Liver (tissue), 9 donors: Measurements from ENCODE around the gene VPS11. TPM values are rescaled to one million over a fixed set of nuclear protein-coding genes. Genes with fewer than 3 reads are reported as not detected.

Experiments
- DNase-seq: peaks from one replicate; pipeline ENCODE4 v3.0.0-alpha.2; 2017; ENCODE audit warnings: low spot score
- H3K27ac ChIP-seq, 2 donors: one replicate each; pipeline ENCODE4 v1.7.0; 2013; ENCODE audit warnings: inconsistent platforms in 2 of 2, low read length in 2 of 2, control low read depth in 1 of 2, low read depth in 1 of 2, mild to moderate bottlenecking in 1 of 2
- H3K27me3 ChIP-seq, 4 donors: one replicate each; pipeline versions ENCODE4 v1.6.1 to v1.7.0; 2013; ENCODE audit warnings: low read length in 3 of 4, inconsistent platforms in 1 of 4, mild to moderate bottlenecking in 1 of 4, moderate library complexity in 1 of 4; ENCODE audit not compliant: control insufficient read depth in 4 of 4, insufficient read depth in 4 of 4
- H3K36me3 ChIP-seq, 4 donors: one replicate each; pipeline versions ENCODE4 v1.6.1 to v1.7.0; 2013; ENCODE audit warnings: low read length in 3 of 4, mild to moderate bottlenecking in 3 of 4, low read depth in 1 of 4, moderate library complexity in 1 of 4; ENCODE audit not compliant: control insufficient read depth in 4 of 4, insufficient read depth in 3 of 4
- H3K4me1 ChIP-seq, 4 donors: one replicate each; pipeline versions ENCODE4 v1.6.1 to v1.7.0; 2013; ENCODE audit warnings: low read length in 3 of 4, mild to moderate bottlenecking in 3 of 4, moderate library complexity in 1 of 4; ENCODE audit not compliant: control insufficient read depth in 4 of 4, insufficient read depth in 4 of 4
- H3K4me3 ChIP-seq, 3 donors: one replicate each; pipeline versions ENCODE4 v1.6.1 to v1.7.0; 2013; ENCODE audit warnings: low read length in 3 of 3, control low read depth in 1 of 3, low read depth in 1 of 3, mild to moderate bottlenecking in 1 of 3
- H3K9ac ChIP-seq, 2 donors: one replicate each; pipeline ENCODE4 v1.7.0; 2013; ENCODE audit warnings: low read length in 2 of 2, mild to moderate bottlenecking in 2 of 2, moderate library complexity in 2 of 2, control low read depth in 1 of 2, low read depth in 1 of 2
- H3K9me3 ChIP-seq, 4 donors: one replicate each; pipeline versions ENCODE4 v1.6.1 to v1.7.0; 2013; ENCODE audit warnings: low read length in 3 of 4; ENCODE audit not compliant: control insufficient read depth in 4 of 4
- CTCF ChIP-seq: fragments of 150-350 bp; IDR thresholded peaks from 2 replicates; pipeline ENCODE4 v1.5.1; 2017; ENCODE audit warnings: improper control_type of control experiment, low read depth, low read length; ENCODE audit not compliant: missing input control
- EGR1 ChIP-seq, 2 donors: IDR thresholded peaks; 2 replicates each; pipeline ENCODE4 v1.6.1; 2016 to 2018; ENCODE audit warnings: antibody characterized with exemption in 2 of 2, low read depth in 2 of 2
- FOXA1 ChIP-seq: IDR thresholded peaks from 2 replicates; pipeline ENCODE4 v1.6.1; 2016; ENCODE audit warnings: antibody characterized with exemption
- FOXA2 ChIP-seq: IDR thresholded peaks from 2 replicates; pipeline ENCODE4 v1.6.1; 2016; ENCODE audit warnings: antibody characterized with exemption
- HNF4A ChIP-seq, 2 donors: conservative IDR thresholded peaks; 2 replicates each; pipeline ENCODE4 v1.6.1; 2016; ENCODE audit warnings: antibody characterized with exemption in 2 of 2, mild to moderate bottlenecking in 2 of 2
- HNF4G ChIP-seq: IDR thresholded peaks from 2 replicates; pipeline ENCODE4 v1.6.1; 2016; ENCODE audit warnings: antibody characterized with exemption
- JUND ChIP-seq, 2 donors: IDR thresholded peaks; 2 replicates each; pipeline ENCODE4 v1.6.1; 2016; ENCODE audit warnings: antibody characterized with exemption in 2 of 2
- MAX ChIP-seq: IDR thresholded peaks from 2 replicates; pipeline ENCODE4 v1.6.1; 2016; ENCODE audit warnings: antibody characterized with exemption
- RXRA ChIP-seq, 2 donors: IDR thresholded peaks; 2 replicates each; pipeline ENCODE4 v1.6.1; 2017 to 2018; ENCODE audit warnings: antibody characterized with exemption in 2 of 2, mild to moderate bottlenecking in 1 of 2
- SP1 ChIP-seq: IDR thresholded peaks from 2 replicates; pipeline ENCODE4 v1.6.1; 2018; ENCODE audit warnings: antibody characterized with exemption, mild to moderate bottlenecking
- TAF1 ChIP-seq: conservative IDR thresholded peaks from 2 replicates; pipeline ENCODE4 v1.6.1; 2016; ENCODE audit warnings: antibody characterized with exemption, mild to moderate bottlenecking
- YY1 ChIP-seq: IDR thresholded peaks from 2 replicates; pipeline ENCODE4 v1.6.1; 2016; ENCODE audit warnings: antibody characterized with exemption, mild to moderate bottlenecking
- WGBS: extraction: QIAGEN DNeasy Blood & Tissue Kit; methylation state at CpG from one replicate; pipeline ENCODE4 v1.1.7; 2013; 5-methylcytosine and 5-hydroxymethylcytosine counted together
- polyA plus RNA-seq, 2 donors: library from polyadenylated mRNA; stranded (reverse) in 1 of 2; unstranded in 1 of 2; fragments of 200-250 nt in 1 of 2; fragments of >200 nt in 1 of 2; fragmentation: Nextera tagmentation in 1 of 2; extraction: Ambion mirVana in 1 of 2; gene quantifications; one replicate each; pipeline versions ENCODE4 v1.2.1 to v1.2.3, GENCODE V29; 2013 to 2015
- total RNA-seq, 2 donors: library from RNA; depleted of rRNA; stranded (reverse); fragments of >200 nt; gene quantifications; one replicate each; pipeline ENCODE4 v1.2.3, GENCODE V29; 2014
- TF ChIP-seq, protein P1 (sequence below): IDR thresholded peaks from 2 replicates; pipeline ENCODE4 v1.6.1; 2016; ENCODE audit warnings: antibody characterized with exemption
- TF ChIP-seq, protein P2 (sequence below): IDR thresholded peaks from 2 replicates; pipeline ENCODE4 v1.6.1; 2016; ENCODE audit warnings: antibody characterized with exemption
- TF ChIP-seq, protein P3 (sequence below): IDR thresholded peaks from 2 replicates; pipeline ENCODE4 v1.6.1; 2016; ENCODE audit warnings: antibody characterized with exemption, mild to moderate bottlenecking
- donor health status: healthy.
- donor health status: healthy.
- donor health status: healthy.
- donor health status: healthy.
- donor health status: healthy.

The VPS11 gene
- total and polyA plus RNA-seq, 4 donors, result 7.2 to 17.4 (median 12.2) TPM

DNA sequence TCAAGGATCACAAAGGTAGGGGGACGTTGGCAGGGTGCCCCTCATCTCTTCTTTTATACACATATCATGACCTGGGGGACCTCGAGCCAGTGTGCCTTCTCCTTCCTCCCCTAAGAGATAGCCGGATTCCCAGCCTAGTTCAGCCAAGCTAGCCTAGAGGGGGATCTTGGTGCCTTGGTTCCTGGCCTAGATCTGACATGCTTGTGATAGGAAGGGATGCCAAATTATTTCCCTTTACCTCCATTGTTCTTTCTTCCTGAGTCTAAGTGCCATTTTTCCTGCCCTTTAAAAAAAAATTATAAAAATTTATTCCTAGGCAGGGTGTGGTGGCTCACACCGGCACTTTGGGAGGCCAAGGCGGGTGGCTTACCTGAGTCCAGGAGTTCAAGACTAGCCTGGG, 46.7 kb downstream of the VPS11 start:
- Histone ChIP-seq H3K36me3 (peaks cover 7 to 48% (median 24%) of the 10 kb centered on the region in 4 donors), H3K9me3 (no peaks in the 10 kb centered on the region), H3K4me1 (peaks cover 0 to 3% (median 2%) of the 10 kb centered on the region in 4 donors), H3K27me3 (no peaks in the 10 kb centered on the region), H3K9ac (no peak overlapping the region), H3K27ac (no peak overlapping the region), H3K4me3 (no peak overlapping the region)
- 88% methylated on average over 5 of the region's 5 CpGs for WGBS
- DNase-seq, result no peak
- TF ChIP-seq, protein P1, sequence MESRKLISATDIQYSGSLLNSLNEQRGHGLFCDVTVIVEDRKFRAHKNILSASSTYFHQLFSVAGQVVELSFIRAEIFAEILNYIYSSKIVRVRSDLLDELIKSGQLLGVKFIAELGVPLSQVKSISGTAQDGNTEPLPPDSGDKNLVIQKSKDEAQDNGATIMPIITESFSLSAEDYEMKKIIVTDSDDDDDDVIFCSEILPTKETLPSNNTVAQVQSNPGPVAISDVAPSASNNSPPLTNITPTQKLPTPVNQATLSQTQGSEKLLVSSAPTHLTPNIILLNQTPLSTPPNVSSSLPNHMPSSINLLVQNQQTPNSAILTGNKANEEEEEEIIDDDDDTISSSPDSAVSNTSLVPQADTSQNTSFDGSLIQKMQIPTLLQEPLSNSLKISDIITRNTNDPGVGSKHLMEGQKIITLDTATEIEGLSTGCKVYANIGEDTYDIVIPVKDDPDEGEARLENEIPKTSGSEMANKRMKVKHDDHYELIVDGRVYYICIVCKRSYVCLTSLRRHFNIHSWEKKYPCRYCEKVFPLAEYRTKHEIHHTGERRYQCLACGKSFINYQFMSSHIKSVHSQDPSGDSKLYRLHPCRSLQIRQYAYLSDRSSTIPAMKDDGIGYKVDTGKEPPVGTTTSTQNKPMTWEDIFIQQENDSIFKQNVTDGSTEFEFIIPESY, result no peak

- WGBS, result 74% methylated on average over 24 of the region's 24 CpGs
- DNase-seq, result no peak
- H3K9ac ChIP-seq, result peak overlapping the region in 1 of 2 donors; percentile 6
- H3K4me3 ChIP-seq, result no peak overlapping the region
- H3K9me3 ChIP-seq, result no peaks in the 10 kb centered on the region
- peaks cover 0 to 7% (median 3%) of the 10 kb centered on the region in 4 donors for H3K4me1 ChIP-seq
- no peaks in the 10 kb centered on the region for H3K27me3 ChIP-seq
- peaks cover 7 to 46% (median 21%) of the 10 kb centered on the region in 4 donors for H3K36me3 ChIP-seq
- peak; percentile 21 for TF ChIP-seq MAX
- TF ChIP-seq RXRA (IDR thresholded peaks at IDR 0.05), result no peak
- TF ChIP-seq, protein P2, sequence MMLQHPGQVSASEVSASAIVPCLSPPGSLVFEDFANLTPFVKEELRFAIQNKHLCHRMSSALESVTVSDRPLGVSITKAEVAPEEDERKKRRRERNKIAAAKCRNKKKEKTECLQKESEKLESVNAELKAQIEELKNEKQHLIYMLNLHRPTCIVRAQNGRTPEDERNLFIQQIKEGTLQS, result no peak
- TF ChIP-seq HNF4A (conservative IDR thresholded peaks at IDR 0.05), result no peak
- no peak for TF ChIP-seq YY1
- no peak for TF ChIP-seq JUND (IDR thresholded peaks at IDR 0.05)
- TF ChIP-seq FOXA2, result no peak
- H3K27ac ChIP-seq, result peak overlapping the region; percentile 44 to 71
Measured at GRCh38 chr11:119115484-119116234, 48.0 kb downstream of the VPS11 start.

DNA sequence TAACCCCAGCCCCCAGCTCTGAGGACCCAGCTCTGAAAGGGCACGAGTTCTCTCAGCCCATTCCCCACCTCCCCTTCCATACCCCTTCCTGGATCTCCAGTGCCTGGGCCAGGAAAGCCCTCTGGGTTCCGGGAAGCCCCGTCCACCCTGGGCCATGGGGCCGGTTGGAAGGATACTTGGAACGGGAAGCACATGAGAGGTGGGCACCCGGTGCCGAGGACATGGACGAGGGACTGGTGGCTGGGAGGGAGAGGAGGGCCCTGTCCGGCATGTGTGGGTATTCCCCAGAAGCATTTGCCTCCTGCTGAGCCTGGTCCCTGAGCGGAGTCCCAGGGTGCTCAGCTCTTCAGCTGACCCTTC, 48.6 kb downstream of the VPS11 start:
- no peaks in the 10 kb centered on the region for H3K27me3 ChIP-seq
- DNase-seq, result no peak
- no peaks in the 10 kb centered on the region for H3K9me3 ChIP-seq
- H3K4me1 ChIP-seq, result peaks cover 0 to 11% (median 6%) of the 10 kb centered on the region in 4 donors
- H3K36me3 ChIP-seq, result peaks cover 7 to 40% (median 17%) of the 10 kb centered on the region in 4 donors
- TF ChIP-seq FOXA2 (no peak), JUND (IDR thresholded peaks at IDR 0.05) (no peak), FOXA1 (no peak), TAF1 (no peak), HNF4A (conservative IDR thresholded peaks at IDR 0.05) (no peak), EGR1 (IDR thresholded peaks at IDR 0.05; ENCODE audit: low read depth in 2 of 2) (no peak), SP1 (no peak), HNF4G (no peak), CTCF (no peak)
- TF ChIP-seq, protein P2, result no peak
- TF ChIP-seq, protein P3, sequence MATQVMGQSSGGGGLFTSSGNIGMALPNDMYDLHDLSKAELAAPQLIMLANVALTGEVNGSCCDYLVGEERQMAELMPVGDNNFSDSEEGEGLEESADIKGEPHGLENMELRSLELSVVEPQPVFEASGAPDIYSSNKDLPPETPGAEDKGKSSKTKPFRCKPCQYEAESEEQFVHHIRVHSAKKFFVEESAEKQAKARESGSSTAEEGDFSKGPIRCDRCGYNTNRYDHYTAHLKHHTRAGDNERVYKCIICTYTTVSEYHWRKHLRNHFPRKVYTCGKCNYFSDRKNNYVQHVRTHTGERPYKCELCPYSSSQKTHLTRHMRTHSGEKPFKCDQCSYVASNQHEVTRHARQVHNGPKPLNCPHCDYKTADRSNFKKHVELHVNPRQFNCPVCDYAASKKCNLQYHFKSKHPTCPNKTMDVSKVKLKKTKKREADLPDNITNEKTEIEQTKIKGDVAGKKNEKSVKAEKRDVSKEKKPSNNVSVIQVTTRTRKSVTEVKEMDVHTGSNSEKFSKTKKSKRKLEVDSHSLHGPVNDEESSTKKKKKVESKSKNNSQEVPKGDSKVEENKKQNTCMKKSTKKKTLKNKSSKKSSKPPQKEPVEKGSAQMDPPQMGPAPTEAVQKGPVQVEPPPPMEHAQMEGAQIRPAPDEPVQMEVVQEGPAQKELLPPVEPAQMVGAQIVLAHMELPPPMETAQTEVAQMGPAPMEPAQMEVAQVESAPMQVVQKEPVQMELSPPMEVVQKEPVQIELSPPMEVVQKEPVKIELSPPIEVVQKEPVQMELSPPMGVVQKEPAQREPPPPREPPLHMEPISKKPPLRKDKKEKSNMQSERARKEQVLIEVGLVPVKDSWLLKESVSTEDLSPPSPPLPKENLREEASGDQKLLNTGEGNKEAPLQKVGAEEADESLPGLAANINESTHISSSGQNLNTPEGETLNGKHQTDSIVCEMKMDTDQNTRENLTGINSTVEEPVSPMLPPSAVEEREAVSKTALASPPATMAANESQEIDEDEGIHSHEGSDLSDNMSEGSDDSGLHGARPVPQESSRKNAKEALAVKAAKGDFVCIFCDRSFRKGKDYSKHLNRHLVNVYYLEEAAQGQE, result no peak
- WGBS, result 86% methylated on average over 10 of the region's 10 CpGs
- H3K4me3 ChIP-seq, result no peak overlapping the region
- H3K9ac ChIP-seq, result no peak overlapping the region
- H3K27ac ChIP-seq, result peak overlapping the region; percentile 44 to 71
